Left ventricle myocardium inferior (tissue), 1 donor: ENCODE data around the gene DCAF17. TPM values are rescaled to one million over a fixed set of nuclear protein-coding genes. Genes with fewer than 3 reads are reported as not detected.

Experiments
- DNase-seq: peaks from one replicate; pipeline ENCODE4 v3.0.0-alpha.2; 2020
- H3K27ac ChIP-seq: fragments of 200-600 bp; replicated peaks from 2 replicates; pipeline ENCODE4 v1.8.0; 2021
- H3K27me3 ChIP-seq: fragments of 200-600 bp; 2 replicates; pipeline ENCODE4 v1.8.0; 2021; ENCODE audit warnings: low read depth
- H3K36me3 ChIP-seq: fragments of 200-600 bp; 2 replicates; pipeline ENCODE4 v1.8.0; 2021
- H3K4me1 ChIP-seq: fragments of 200-600 bp; 2 replicates; pipeline ENCODE4 v1.8.0; 2021
- H3K4me3 ChIP-seq: fragments of 200-600 bp; 2 replicates; pipeline ENCODE4 v1.8.0; 2021; ENCODE audit warnings: mild to moderate bottlenecking, moderate library complexity
- H3K9me3 ChIP-seq: fragments of 200-600 bp; replicated peaks from 2 replicates; pipeline ENCODE4 v1.8.0; 2021
- CTCF ChIP-seq: fragments of 200-600 bp; IDR thresholded peaks from 2 replicates; pipeline ENCODE4 v1.8.0; 2021; ENCODE audit warnings: antibody characterized with exemption, mild to moderate bottlenecking, borderline replicate concordance
- intact Hi-C: fragments of 100-400 bp; cut with micrococcal nuclease; formaldehyde crosslinking; loops from one replicate; pipeline ENCODE4 v1.11.0; 2022
- total RNA-seq: library from RNA; stranded (reverse); fragmentation: NEBNext Ultra II Directional; extraction: Animal tissue kit (Norgen Biotek cat#: 25700); gene quantifications from one replicate; pipeline ENCODE4 v1.2.1, GENCODE V29; 2021
- donor health status: DM: no; HTN: yes; CAD: no; lungs with severe emphysema.

Gene DCAF17
- total RNA-seq, 1 donor from 2014 or later: 5.2 TPM

GRCh38 chr2:171515672-171516298, 81.8 kb downstream of the DCAF17 start:
- Histone ChIP-seq H3K4me1 (peaks cover 25% of the 10 kb centered on the region), H3K36me3 (no peaks in the 10 kb centered on the region), H3K27me3 (no peaks in the 10 kb centered on the region), H3K9me3 (no peaks in the 10 kb centered on the region), H3K27ac (no peak overlapping the region), H3K4me3 (no peak overlapping the region)
- no peak for TF ChIP-seq CTCF
- intact Hi-C loops: no loop called here
- no peak for DNase-seq

GRCh38 chr2:171516793-171517192, 82.8 kb downstream of the DCAF17 start:
- no peak for DNase-seq
- intact Hi-C loops: no loop called here
- Histone ChIP-seq H3K27me3 (no peaks in the 10 kb centered on the region), H3K36me3 (no peaks in the 10 kb centered on the region), H3K4me3 (no peak overlapping the region), H3K4me1 (peaks cover 35% of the 10 kb centered on the region), H3K9me3 (no peaks in the 10 kb centered on the region), H3K27ac (no peak overlapping the region)
- no peak for TF ChIP-seq CTCF

- no peaks in the 10 kb centered on the region for H3K9me3 ChIP-seq
- no peaks in the 10 kb centered on the region for H3K27me3 ChIP-seq
- H3K4me1 ChIP-seq: peaks cover 52% of the 10 kb centered on the region
- TF ChIP-seq CTCF: no peak
- no peaks in the 10 kb centered on the region for H3K36me3 ChIP-seq
- H3K4me3 ChIP-seq: no peak overlapping the region
- DNase-seq: no peak
- intact Hi-C loops: no loop called here
- H3K27ac ChIP-seq: no peak overlapping the region
These were observed 86.4 kb downstream of the DCAF17 start for GRCh38 chr2:171520471-171520870.

- Histone ChIP-seq H3K9me3 (no peaks in the 10 kb centered on the region), H3K27ac (peak overlapping the region; percentile 95), H3K4me3 (peak overlapping the region; percentile 86), H3K4me1 (peaks cover 52% of the 10 kb centered on the region), H3K36me3 (no peaks in the 10 kb centered on the region), H3K27me3 (no peaks in the 10 kb centered on the region)
- intact Hi-C loops: no loop called here
- TF ChIP-seq CTCF: no peak
- no peak for DNase-seq
These were observed 87.5 kb downstream of the DCAF17 start for GRCh38 chr2:171521361-171522051.

- H3K4me3 ChIP-seq: peak within 1 kb of the TSS; percentile 86
- TF ChIP-seq CTCF: no peak
- H3K27me3 ChIP-seq: no peaks in the 10 kb centered on the region
- no peaks in the 10 kb centered on the region for H3K9me3 ChIP-seq
- peak; percentile 90 for DNase-seq
- peak within 1 kb of the TSS; percentile 95 for H3K27ac ChIP-seq
- intact Hi-C loops: no loop called here
- no peaks in the 10 kb centered on the region for H3K36me3 ChIP-seq
- peaks cover 52% of the 10 kb centered on the region for H3K4me1 ChIP-seq
These were observed 88.2 kb downstream of the DCAF17 start, which contains the start of gene CYBRD1 for GRCh38 chr2:171522052-171522787. TSS of gene CYBRD1 (plus strand) at chr2:171522474. CDS start at chr2:171522546, 72 bp downstream.
